LNCAP (cell line): ENCODE results near the gene CORO2A.

Experiments used
- CTCF ChIP-seq: fragments of 450-650 bp; IDR thresholded peaks from 2 replicates; pipeline ENCODE4 v1.5.1; 2017; ENCODE audit warnings: mild to moderate bottlenecking

The CORO2A gene

GRCh38 chr9:98120476-98120875, 72.0 kb downstream of the CORO2A start:
- TF ChIP-seq CTCF = no peak

GRCh38 chr9:98118640-98119601, 73.5 kb downstream of the CORO2A start, which contains the start of gene TRIM14:
TSS of gene TRIM14 (minus strand) at chr9:98119222. CDS start at chr9:98119188, 34 bp downstream.
- TF ChIP-seq CTCF = peak; percentile 13; the same call in 1 of the 2 replicates

- TF ChIP-seq CTCF = no peak
Measured at GRCh38 chr9:98117984-98118639, 74.3 kb downstream of the CORO2A start.

GRCh38 chr9:98109052-98109451, 83.4 kb downstream of the CORO2A start:
- TF ChIP-seq CTCF = no peak

- TF ChIP-seq CTCF = no peak
Measured at GRCh38 chr9:98108531-98109031, 83.9 kb downstream of the CORO2A start.

GRCh38 chr9:98107926-98108325, 84.5 kb downstream of the CORO2A start:
- no peak for TF ChIP-seq CTCF

- TF ChIP-seq CTCF = no peak
Measured at GRCh38 chr9:98105006-98105405, 87.4 kb downstream of the CORO2A start.
